KG1 (cell line): ENCODE data around the gene VGLL1.

ENCODE experiments used
- DNase-seq: peaks from one replicate; lab custom pipeline; 2025; lab: John Stamatoyannopoulos, UW

VGLL1 gene, protein sequence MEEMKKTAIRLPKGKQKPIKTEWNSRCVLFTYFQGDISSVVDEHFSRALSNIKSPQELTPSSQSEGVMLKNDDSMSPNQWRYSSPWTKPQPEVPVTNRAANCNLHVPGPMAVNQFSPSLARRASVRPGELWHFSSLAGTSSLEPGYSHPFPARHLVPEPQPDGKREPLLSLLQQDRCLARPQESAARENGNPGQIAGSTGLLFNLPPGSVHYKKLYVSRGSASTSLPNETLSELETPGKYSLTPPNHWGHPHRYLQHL

DNA sequence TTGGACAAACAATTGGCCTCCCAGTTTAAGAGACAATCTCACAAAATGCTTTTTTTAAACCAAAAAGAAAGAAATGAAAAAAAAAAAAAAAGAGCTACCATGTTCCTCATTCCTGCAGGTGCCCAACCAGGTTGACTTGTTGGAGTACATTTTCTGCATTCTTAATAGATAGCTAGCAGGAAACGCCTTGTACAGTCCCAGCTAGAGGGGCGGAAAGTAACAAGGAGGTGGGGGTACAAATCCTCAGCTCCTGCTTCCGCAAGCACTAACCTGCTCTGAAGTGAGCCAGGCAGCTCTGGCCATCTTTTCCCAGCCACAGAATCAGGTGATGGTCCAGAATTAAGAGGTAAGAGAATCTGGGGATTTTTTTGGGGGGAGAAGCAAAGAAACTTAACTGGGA, at the start of gene VGLL1:
TSS of gene VGLL1 (plus strand) at position 265 of the 400 bp plus-strand sequence. CDS start 3,806 bp downstream, outside the sequence.
- no peak for DNase-seq

- DNase-seq, result no peak
These were observed 44.4 kb upstream of the VGLL1 start, which contains the start of gene BRS3 for GRCh38 chrX:136487647-136488046. Gene BRS3 (plus strand): TSS chrX:136487947. CDS start chrX:136488115, 168 bp downstream.

- DNase-seq, result no peak
These were observed 43.3 kb upstream of the VGLL1 start for GRCh38 chrX:136488706-136489105.

GRCh38 chrX:136491832-136492231, 40.2 kb upstream of the VGLL1 start:
- DNase-seq, result no peak

DNA sequence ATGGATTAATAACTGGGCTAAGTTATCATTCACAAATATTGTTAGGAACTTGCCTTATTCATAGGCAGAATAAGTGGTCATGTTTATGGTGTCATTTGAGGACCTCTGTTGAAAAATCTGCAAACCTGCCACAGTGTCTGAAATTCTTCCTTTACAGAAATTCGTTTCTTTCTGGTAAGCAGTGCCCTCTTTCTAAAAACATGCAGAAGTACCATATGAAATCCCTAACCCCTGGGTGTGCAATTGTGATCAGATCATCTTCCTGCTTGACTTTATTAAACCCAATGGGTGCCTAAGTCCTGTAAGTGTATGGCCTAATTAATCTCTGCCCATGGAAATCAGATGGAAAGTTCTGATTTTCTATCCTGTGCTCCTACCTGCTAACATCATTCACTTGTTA, 39.0 kb upstream of the VGLL1 start:
- DNase-seq, result no peak

GRCh38 chrX:136495043-136495442, 37.0 kb upstream of the VGLL1 start:
- no peak for DNase-seq

DNA sequence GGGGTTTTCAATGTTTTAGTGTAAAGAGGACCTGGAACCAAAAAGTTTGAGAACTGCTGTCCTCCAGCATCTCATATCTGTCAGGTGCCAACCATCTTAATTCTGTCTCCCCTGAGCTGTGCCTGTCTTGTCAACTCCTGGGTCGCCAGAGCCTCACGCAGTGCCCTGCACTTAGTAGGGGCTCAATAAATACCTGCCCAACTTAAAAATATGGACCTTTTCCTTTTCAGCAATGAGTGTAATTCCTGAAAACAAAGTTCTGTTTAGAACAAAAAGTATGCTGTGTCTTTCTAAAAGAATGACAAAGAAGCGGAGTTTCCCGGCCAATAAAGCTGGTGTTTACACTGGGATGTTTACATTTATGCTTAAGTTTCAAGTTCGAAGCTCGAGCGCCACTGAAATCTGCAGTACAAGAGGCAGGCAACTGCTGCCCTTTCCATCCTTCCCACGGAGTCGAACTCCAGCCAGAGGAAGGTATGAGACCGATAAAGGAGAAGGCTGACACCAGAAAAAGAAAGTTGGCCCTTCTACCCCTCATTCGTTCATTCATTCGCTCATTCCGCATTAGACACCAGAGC, 35.7 kb upstream of the VGLL1 start:
- DNase-seq, result no peak

GRCh38 chrX:136496764-136497555, 35.1 kb upstream of the VGLL1 start:
- DNase-seq, result peak; percentile 67

DNA sequence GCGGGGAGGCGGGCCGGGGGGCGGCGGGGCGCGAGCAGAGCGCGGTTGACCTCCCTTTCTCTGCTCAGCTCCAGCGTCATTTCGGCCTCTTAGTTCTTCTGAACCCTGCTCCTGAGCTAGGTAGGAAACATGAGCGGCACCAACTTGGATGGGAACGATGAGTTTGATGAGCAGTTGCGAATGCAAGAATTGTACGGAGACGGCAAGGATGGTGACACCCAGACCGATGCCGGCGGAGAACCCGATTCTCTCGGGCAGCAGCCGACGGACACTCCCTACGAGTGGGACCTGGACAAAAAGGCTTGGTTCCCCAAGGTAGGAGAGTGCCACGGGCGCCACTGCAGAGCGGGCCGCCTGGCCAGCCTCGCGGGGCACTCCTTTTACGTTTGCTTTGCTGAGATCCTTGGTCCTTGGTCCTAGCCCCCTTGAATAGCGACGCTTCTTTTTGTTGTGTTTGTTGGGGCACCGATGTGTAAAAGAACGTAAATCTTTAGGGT, 34.4 kb upstream of the VGLL1 start, which contains the start of gene HTATSF1:
TSS of gene HTATSF1 (plus strand) at position 37 of the 497 bp plus-strand sequence. CDS start at position 130, 93 bp downstream.
- no peak for DNase-seq

DNA sequence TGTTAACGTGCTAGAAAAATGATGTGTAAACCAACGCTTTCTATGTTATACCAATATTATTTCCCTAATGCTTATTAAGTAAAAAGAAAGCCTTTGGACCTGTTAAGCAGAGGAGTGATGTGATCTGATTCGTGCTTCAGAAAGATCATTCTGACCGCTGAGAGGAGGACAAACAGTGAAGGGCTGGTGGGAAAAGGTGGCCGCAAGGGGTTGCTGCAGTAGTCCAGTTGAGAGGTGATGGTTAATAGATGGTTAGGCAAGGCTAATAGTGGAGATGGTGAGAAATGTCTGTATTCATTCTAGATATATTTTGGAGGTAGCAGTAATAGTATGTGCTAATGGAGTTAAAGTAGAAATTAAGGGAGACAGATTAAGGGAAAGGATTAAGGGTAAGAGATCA, 12.9 kb upstream of the VGLL1 start:
- no peak for DNase-seq

GRCh38 chrX:136523770-136524169, 8.2 kb upstream of the VGLL1 start:
- DNase-seq, result no peak

- DNase-seq, result no peak
These were observed 6.0 kb upstream of the VGLL1 start for GRCh38 chrX:136525738-136526606.

- DNase-seq, result no peak
These were observed 3.2 kb upstream of the VGLL1 start for GRCh38 chrX:136528645-136529315.

- DNase-seq, result no peak
These were observed 2.2 kb upstream of the VGLL1 start for GRCh38 chrX:136529795-136530194.

DNA sequence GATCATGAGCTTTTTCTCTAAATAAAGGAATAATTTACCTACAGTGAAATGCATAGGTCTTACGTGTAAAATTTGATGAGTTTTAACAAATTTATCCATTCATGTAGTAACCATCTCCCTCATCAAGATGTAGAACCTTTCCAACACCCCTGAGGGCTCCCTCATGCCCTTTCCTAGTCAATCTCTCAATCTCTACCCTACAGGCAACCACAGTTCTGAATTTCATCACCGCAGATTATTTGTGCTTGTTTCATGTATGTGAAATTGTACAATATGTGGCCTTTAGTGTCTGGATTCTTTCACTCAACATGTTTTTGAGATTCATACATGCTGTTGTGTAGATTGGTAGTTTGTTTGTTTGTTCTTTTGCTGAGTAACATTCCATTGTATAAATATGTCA, 2.1 kb downstream of the VGLL1 start:
- DNase-seq, result no peak

DNA sequence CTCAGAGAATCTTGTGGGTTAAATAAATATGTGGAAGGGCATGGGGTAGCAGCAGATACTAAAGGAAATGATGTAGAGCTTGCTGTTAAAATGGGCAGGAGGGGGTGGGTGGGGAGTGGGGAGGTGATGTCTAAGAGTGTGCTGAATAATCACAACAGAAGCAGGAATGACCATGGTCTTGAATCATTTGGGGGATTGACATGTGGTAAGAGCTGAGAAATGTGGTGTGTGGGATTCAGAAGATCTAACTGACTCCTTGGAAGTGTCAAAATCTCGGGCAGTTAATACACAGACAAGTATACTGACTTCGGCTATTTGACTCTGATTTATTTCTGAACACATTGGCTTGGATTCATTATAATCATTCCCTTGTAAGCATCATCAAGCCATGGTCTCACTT, 6.8 kb downstream of the VGLL1 start:
- DNase-seq, result no peak

DNA sequence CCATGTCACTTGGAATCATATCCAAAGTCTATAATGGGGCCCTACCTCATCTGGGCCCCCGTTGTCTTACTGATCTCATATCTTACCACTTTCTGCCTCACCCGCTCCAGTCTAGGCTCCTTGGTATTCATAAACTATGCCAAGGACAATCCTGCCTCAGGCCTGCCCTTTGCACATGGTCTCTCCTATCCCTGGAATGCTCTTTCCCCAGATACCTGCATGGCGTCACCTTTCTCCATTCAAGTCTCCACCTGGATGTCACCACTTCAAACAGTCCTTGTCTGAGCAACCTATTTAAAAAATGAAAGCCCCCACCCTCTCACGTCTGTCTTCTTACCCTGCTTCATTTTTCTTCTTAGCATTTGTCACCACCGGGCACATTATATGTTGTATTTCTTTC, 8.2 kb downstream of the VGLL1 start:
- DNase-seq, result no peak

- DNase-seq, result no peak
These were observed 9.3 kb downstream of the VGLL1 start for GRCh38 chrX:136541294-136541693.

DNA sequence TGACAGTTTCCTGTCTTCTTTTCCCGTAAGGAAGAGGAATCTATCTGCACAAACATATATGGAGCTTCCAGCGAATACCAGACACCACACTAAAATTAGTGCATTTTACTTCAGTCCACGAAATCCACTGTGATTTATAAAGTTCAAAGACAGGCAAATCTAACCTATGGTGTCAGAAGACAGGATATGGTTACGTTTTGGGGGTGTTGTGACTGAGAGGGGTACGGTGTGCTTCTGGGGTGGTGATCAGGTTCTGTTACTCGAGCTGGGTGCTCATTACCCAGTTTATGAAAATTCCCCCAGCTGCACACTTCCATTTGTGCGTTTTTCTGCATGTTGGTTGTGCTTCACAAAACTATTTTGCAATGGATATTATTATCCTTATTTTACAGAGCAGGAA, 10.3 kb downstream of the VGLL1 start:
- no peak for DNase-seq

DNA sequence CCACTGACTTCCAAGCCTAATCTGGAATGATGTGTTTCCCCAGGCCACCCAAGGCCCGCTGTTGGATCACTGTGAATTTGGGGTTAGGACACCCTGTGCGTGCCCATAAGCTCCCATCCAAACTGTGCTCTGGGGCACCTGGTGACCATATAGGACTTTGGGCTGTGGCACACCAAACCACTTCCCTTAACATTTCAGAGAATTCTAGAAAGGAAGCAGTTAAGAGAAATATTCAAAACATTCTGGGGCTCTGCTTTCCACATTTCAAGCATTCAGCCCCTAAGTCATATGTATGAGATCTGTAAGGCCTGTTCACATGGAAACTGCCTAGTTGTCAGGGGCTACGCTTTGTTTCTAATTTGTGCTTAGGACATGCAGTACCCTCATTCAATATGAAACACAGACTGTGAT, 14.4 kb downstream of the VGLL1 start:
- DNase-seq, result no peak

- no peak for DNase-seq
These were observed 17.2 kb downstream of the VGLL1 start for GRCh38 chrX:136549226-136549625.
